Mononuclear cell (primary cell): ENCODE results near the gene DENND4A. TPM values are rescaled to one million over a fixed set of nuclear protein-coding genes. Genes with fewer than 3 reads are reported as not detected.
"Not testable (repeated sequence)": the region's sequence is repeated elsewhere in the genome, so short reads cannot be mapped to it uniquely, and the experiment has no call there.

Source experiments
- H3K27me3 ChIP-seq: 2 replicates; pipeline ENCODE4 v1.6.0; 2011; ENCODE audit warnings: low read length, control low read depth; ENCODE audit not compliant: insufficient read depth
- H3K4me1 ChIP-seq: 2 replicates; pipeline ENCODE4 v1.5.1; 2011; ENCODE audit warnings: mild to moderate bottlenecking, low read length, control low read depth; ENCODE audit not compliant: insufficient read depth
- H3K4me3 ChIP-seq: 2 replicates; pipeline ENCODE4 v1.5.1; 2011; ENCODE audit warnings: mild to moderate bottlenecking, low read length, moderate library complexity
- H3K9me3 ChIP-seq: 2 replicates; pipeline ENCODE4 v1.5.1; 2011; ENCODE audit warnings: low read depth, mild to moderate bottlenecking, control low read depth, low read length
- total RNA-seq: library from RNA; depleted of rRNA; stranded (reverse); fragments of >200 nt; gene quantifications from one replicate; pipeline ENCODE4 v1.2.3, GENCODE V29; 2012

DENND4A gene
- total RNA-seq, 1 donor = 115 TPM

- H3K4me3 ChIP-seq = no peak overlapping the region
- no peaks in the 10 kb centered on the region for H3K9me3 ChIP-seq
- no peaks in the 10 kb centered on the region for H3K27me3 ChIP-seq
- H3K4me1 ChIP-seq = peaks cover 57% of the 10 kb centered on the region
Observed at GRCh38 chr15:65827065-65827464, 35.0 kb upstream of the DENND4A start.

DNA sequence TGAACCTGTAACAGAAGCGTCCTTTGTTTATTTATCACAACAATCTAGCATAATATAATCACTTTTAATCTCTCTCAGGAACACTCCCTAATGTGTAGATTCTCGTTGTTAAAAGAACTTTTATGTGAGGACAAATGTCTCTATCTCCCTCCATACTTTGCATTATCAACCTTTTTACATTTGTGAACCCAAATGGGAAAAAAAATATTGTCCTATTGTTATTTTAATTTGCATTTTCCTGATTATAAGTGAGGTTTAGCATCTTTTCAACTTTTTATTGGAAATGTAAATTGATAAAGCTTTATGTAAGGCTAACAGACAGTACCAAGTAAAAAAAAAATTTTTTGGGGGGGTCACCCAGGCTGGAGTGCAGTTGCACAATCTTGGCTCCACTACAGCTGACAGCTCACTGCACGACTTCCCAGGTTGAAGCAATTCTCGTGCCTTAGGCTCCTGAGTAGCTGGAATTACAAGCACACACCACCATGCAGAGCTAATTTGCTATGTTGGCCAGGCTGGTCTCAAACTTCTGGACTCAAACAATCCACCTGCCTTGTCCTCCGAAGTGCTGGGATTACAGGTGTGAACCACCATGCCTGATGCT lies 33.0 kb upstream of the DENND4A start:
- Histone ChIP-seq H3K4me3 (no peak overlapping the region), H3K27me3 (no peaks in the 10 kb centered on the region), H3K9me3 (no peaks in the 10 kb centered on the region), H3K4me1 (peaks cover 61% of the 10 kb centered on the region)

- Histone ChIP-seq H3K4me3 (no peak overlapping the region), H3K9me3 (no peaks in the 10 kb centered on the region), H3K27me3 (no peaks in the 10 kb centered on the region), H3K4me1 (peaks cover 60% of the 10 kb centered on the region)
Observed at GRCh38 chr15:65824031-65824743, 32.1 kb upstream of the DENND4A start.

GRCh38 chr15:65822316-65822715 lies 30.2 kb upstream of the DENND4A start:
- Histone ChIP-seq H3K4me1 (peaks cover 54% of the 10 kb centered on the region), H3K27me3 (no peaks in the 10 kb centered on the region), H3K9me3 (no peaks in the 10 kb centered on the region), H3K4me3 (no peak overlapping the region)

GRCh38 chr15:65821070-65821469 lies 29.0 kb upstream of the DENND4A start:
- peaks cover 45% of the 10 kb centered on the region for H3K4me1 ChIP-seq
- no peak overlapping the region for H3K4me3 ChIP-seq
- no peaks in the 10 kb centered on the region for H3K27me3 ChIP-seq
- no peaks in the 10 kb centered on the region for H3K9me3 ChIP-seq

- Histone ChIP-seq H3K27me3 (no peaks in the 10 kb centered on the region), H3K9me3 (no peaks in the 10 kb centered on the region), H3K4me3 (no peak overlapping the region), H3K4me1 (peaks cover 39% of the 10 kb centered on the region)
Observed at GRCh38 chr15:65819563-65819960, 27.5 kb upstream of the DENND4A start.

DNA sequence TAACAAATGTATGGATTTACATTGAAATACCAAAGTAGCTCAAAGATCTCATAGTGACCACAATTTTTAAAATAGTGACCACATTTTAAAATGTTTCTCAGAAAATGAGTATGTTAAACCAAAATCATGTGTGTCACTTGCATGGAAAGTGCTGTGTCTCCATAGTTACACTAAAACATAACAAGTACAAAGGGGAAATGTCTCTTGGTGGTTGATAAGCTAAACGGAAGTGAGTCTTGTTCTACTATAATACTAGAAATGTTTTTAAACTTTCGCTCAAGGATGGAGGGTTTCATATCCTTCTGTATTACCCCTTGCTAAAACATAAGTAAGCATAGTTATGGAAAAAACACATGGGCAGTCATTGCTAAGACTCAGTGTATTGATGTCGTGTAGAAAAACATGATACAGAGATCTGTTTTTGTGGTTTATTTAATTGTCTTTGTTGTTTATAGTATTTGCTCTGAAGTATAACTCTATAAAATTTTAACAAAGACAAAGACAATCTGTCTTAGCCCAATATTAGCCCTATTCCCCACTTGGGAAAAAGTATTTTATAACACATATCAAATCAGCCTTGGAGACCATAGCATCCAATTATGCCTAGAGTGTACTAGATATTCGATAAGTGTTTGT lies 27.0 kb upstream of the DENND4A start:
- Histone ChIP-seq H3K27me3 (no peaks in the 10 kb centered on the region), H3K9me3 (no peaks in the 10 kb centered on the region), H3K4me1 (peaks cover 34% of the 10 kb centered on the region), H3K4me3 (no peak overlapping the region)

DNA sequence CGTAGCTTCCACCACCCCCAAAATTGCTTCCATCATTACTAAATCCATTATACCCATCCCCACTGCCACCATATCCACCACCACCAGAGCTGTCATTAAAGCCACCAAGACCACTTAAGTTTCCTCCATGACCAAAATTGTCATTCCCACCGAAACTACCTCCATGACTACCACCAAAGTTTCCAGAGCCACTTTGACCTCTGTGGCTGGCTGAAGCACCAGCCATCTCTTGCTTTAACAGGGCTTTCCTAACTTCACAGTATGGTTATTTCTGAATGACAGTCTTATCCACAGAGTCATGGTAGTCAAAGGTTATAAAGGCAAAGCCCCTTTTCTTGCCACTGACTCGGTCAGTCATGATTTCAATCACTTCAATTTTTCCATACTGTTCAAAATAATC lies 24.3 kb upstream of the DENND4A start:
- peaks cover 32% of the 10 kb centered on the region for H3K4me1 ChIP-seq
- H3K4me3 ChIP-seq = no peak overlapping the region
- H3K27me3 ChIP-seq = no peaks in the 10 kb centered on the region
- no peaks in the 10 kb centered on the region for H3K9me3 ChIP-seq

DNA sequence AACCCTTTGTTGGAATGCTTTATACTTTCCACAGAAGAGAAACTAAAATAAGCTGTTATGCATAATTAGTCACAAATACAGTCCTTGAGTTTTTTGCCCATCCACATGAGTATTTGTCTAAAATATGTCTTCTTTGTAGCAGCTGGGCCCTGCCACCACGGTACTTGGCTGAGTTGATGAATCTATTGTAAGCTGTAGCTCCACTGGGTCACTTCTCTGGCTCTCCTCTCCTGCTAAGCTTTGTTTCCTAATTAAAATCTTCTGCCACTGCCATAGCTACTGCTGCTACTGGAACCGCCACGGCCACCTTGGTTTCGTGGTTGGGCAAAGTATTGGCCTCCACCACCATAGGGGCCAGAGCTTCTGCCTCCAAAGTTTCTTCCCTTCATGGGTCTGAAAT lies 23.9 kb upstream of the DENND4A start:
- not testable (repeated sequence) for H3K4me3 ChIP-seq, H3K27me3 ChIP-seq
- peaks cover 32% of the 10 kb centered on the region for H3K4me1 ChIP-seq

GRCh38 chr15:65814271-65814670 lies 22.2 kb upstream of the DENND4A start:
- not testable (repeated sequence) for H3K9me3 ChIP-seq, H3K4me3 ChIP-seq, H3K27me3 ChIP-seq
- peaks cover 17% of the 10 kb centered on the region for H3K4me1 ChIP-seq

More for the DNA sequence above, 23.9 kb upstream of the DENND4A start:
- H3K9me3 ChIP-seq = not testable (repeated sequence)

GRCh38 chr15:65812916-65813315 lies 20.8 kb upstream of the DENND4A start:
- no peak overlapping the region for H3K4me3 ChIP-seq
- H3K4me1 ChIP-seq = peaks cover 15% of the 10 kb centered on the region
- H3K9me3 ChIP-seq = no peaks in the 10 kb centered on the region
- no peaks in the 10 kb centered on the region for H3K27me3 ChIP-seq

- peaks cover 17% of the 10 kb centered on the region for H3K4me1 ChIP-seq
- H3K9me3 ChIP-seq = no peaks in the 10 kb centered on the region
- no peak overlapping the region for H3K4me3 ChIP-seq
- H3K27me3 ChIP-seq = no peaks in the 10 kb centered on the region
Observed at GRCh38 chr15:65812467-65812866, 20.4 kb upstream of the DENND4A start.

- Histone ChIP-seq H3K9me3 (no peaks in the 10 kb centered on the region), H3K4me3 (no peak overlapping the region), H3K27me3 (no peaks in the 10 kb centered on the region), H3K4me1 (peaks cover 22% of the 10 kb centered on the region)
Observed at GRCh38 chr15:65811835-65812234, 19.7 kb upstream of the DENND4A start.

- H3K4me3 ChIP-seq, H3K9me3 ChIP-seq, H3K27me3 ChIP-seq: not testable (repeated sequence)
- peaks cover 27% of the 10 kb centered on the region for H3K4me1 ChIP-seq
Observed at GRCh38 chr15:65811011-65811733, 19.1 kb upstream of the DENND4A start.

GRCh38 chr15:65806397-65806796 lies 14.3 kb upstream of the DENND4A start:
- Histone ChIP-seq H3K27me3 (no peaks in the 10 kb centered on the region), H3K4me3 (no peak overlapping the region), H3K9me3 (no peaks in the 10 kb centered on the region), H3K4me1 (peaks cover 51% of the 10 kb centered on the region)
